Measurements from ENCODE around the gene GCFC2. TPM values are rescaled to one million over a fixed set of nuclear protein-coding genes. Genes with fewer than 3 reads are reported as not detected.

Gene GCFC2
- total RNA-seq, 2 donors from 2014 or later = 18.6 to 28.7 TPM

GRCh38 chr2:75633620-75634019 is 77.1 kb downstream of the GCFC2 start:
- no peaks in the 10 kb centered on the region for H3K36me3 Mint-ChIP-seq (ENCODE audit: low read depth)
- H3K9me3 Mint-ChIP-seq = no peaks in the 10 kb centered on the region
- TF ChIP-seq, protein P1, sequence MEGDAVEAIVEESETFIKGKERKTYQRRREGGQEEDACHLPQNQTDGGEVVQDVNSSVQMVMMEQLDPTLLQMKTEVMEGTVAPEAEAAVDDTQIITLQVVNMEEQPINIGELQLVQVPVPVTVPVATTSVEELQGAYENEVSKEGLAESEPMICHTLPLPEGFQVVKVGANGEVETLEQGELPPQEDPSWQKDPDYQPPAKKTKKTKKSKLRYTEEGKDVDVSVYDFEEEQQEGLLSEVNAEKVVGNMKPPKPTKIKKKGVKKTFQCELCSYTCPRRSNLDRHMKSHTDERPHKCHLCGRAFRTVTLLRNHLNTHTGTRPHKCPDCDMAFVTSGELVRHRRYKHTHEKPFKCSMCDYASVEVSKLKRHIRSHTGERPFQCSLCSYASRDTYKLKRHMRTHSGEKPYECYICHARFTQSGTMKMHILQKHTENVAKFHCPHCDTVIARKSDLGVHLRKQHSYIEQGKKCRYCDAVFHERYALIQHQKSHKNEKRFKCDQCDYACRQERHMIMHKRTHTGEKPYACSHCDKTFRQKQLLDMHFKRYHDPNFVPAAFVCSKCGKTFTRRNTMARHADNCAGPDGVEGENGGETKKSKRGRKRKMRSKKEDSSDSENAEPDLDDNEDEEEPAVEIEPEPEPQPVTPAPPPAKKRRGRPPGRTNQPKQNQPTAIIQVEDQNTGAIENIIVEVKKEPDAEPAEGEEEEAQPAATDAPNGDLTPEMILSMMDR (conservative IDR thresholded peaks at IDR 0.05) = no peak
- Histone ChIP-seq H3K27ac (ENCODE audit: low read depth, low read length) (no peak overlapping the region), H3K4me3 (ENCODE audit: low read length) (no peak overlapping the region), H3K27me3 (ENCODE audit: control insufficient read depth, insufficient read depth, low read length, poor library complexity, severe bottlenecking) (peaks cover 2% of the 10 kb centered on the region), H3K9ac (ENCODE audit: extremely low read depth, low read length, poor library complexity, severe bottlenecking) (no peak overlapping the region), H3K4me1 (ENCODE audit: control insufficient read depth, insufficient read depth, low read length) (peaks cover 4% of the 10 kb centered on the region), H3K36me3 (ENCODE audit: control insufficient read depth, insufficient read depth, low read length) (no peaks in the 10 kb centered on the region), H3K9me3 (ENCODE audit: control insufficient read depth, low read length) (no peaks in the 10 kb centered on the region)
- H3K4me1 Mint-ChIP-seq = peaks cover 10% of the 10 kb centered on the region
- no peaks in the 10 kb centered on the region for H3K27me3 Mint-ChIP-seq (ENCODE audit: insufficient read depth)
- WGBS, 2 experiments (ENCODE audit: insufficient coverage in 1 of 2, insufficient read length in 1 of 2) = 98 to 100% methylated on average over 1 to 3 of the region's 3 CpGs
- DNase-seq = no peak
- H3K4me3 Mint-ChIP-seq = no peak overlapping the region
- H3K27ac Mint-ChIP-seq = no peak overlapping the region

DNA sequence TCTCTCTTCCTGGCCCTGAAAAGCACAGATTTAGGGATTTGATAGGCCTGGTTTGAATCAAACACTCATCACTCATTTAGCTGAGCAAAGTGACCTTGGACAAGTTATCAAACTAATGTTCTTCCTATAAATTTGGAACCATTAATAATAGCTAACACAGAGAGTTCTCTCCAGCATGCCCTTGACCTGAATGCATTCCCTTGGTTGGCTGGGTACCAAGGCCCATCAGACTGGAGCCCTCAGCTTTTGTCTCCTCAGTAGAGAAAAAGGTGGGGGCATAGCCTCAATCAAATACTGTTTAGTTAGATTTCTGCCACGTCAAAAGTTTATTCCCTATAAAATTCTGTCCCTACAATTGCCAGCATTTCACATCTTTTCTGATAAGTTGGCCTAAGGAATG is 77.9 kb downstream of the GCFC2 start:
- Histone ChIP-seq H3K36me3 (ENCODE audit: control insufficient read depth, insufficient read depth, low read length) (no peaks in the 10 kb centered on the region), H3K9ac (ENCODE audit: extremely low read depth, low read length, poor library complexity, severe bottlenecking) (no peak overlapping the region), H3K4me3 (ENCODE audit: low read length) (no peak overlapping the region), H3K4me1 (ENCODE audit: control insufficient read depth, insufficient read depth, low read length) (peaks cover 4% of the 10 kb centered on the region), H3K9me3 (ENCODE audit: control insufficient read depth, low read length) (no peaks in the 10 kb centered on the region), H3K27me3 (ENCODE audit: control insufficient read depth, insufficient read depth, low read length, poor library complexity, severe bottlenecking) (no peaks in the 10 kb centered on the region), H3K27ac (ENCODE audit: low read depth, low read length) (no peak overlapping the region)
- no peak overlapping the region for H3K4me3 Mint-ChIP-seq
- no peaks in the 10 kb centered on the region for H3K27me3 Mint-ChIP-seq (ENCODE audit: insufficient read depth)
- 89% methylated on average over 1 of the region's 1 CpG; no CpG with 5 or more reads in 1 of the 2 experiments for WGBS, 2 experiments (ENCODE audit: insufficient coverage in 1 of 2, insufficient read length in 1 of 2)
- H3K9me3 Mint-ChIP-seq = no peaks in the 10 kb centered on the region
- DNase-seq = no peak
- peaks cover 10% of the 10 kb centered on the region for H3K4me1 Mint-ChIP-seq
- no peaks in the 10 kb centered on the region for H3K36me3 Mint-ChIP-seq (ENCODE audit: low read depth)
- no peak overlapping the region for H3K27ac Mint-ChIP-seq
- TF ChIP-seq, protein P1 (conservative IDR thresholded peaks at IDR 0.05) = no peak

DNA sequence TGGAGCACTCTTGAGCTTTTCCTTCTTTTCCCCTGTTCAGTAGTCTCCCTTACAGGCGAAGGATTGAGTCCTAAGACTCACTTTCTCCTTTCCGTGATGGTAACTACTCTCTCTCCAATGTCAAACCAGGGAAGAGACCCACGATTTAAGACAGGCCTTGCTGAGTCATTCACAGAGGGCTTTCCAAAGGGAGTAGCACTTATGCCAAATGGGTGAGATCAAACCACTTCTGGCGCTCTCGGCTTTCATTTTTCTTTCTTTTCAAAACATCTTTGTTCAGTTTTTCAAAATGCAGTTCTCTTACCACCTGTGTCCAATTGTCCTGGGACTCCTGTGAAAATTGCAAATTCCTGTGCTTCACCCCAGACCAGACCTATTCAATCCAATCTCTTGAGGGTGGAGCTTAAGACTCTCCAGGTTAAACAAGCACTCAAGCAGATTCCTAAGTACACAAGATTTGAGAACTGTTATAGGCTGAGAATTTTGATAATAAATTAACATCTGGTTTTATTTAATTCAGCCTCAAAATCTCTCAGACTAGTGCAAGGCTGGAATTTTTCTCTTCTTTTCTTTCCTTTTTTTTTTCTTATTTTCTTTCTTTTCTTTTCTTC is 78.5 kb downstream of the GCFC2 start:
- H3K4me1 Mint-ChIP-seq = peaks cover 8% of the 10 kb centered on the region
- H3K36me3 Mint-ChIP-seq (ENCODE audit: low read depth) = no peaks in the 10 kb centered on the region
- H3K4me3 ChIP-seq (ENCODE audit: low read length) = no peak overlapping the region
- TF ChIP-seq, protein P1 (conservative IDR thresholded peaks at IDR 0.05) = no peak
- no peaks in the 10 kb centered on the region for H3K27me3 Mint-ChIP-seq (ENCODE audit: insufficient read depth)
- peaks cover 4% of the 10 kb centered on the region for H3K4me1 ChIP-seq (ENCODE audit: control insufficient read depth, insufficient read depth, low read length)
- H3K9me3 ChIP-seq (ENCODE audit: control insufficient read depth, low read length) = no peaks in the 10 kb centered on the region
- no peaks in the 10 kb centered on the region for H3K36me3 ChIP-seq (ENCODE audit: control insufficient read depth, insufficient read depth, low read length)
- no peaks in the 10 kb centered on the region for H3K9me3 Mint-ChIP-seq
- no peaks in the 10 kb centered on the region for H3K27me3 ChIP-seq (ENCODE audit: control insufficient read depth, insufficient read depth, low read length, poor library complexity, severe bottlenecking)
- peak overlapping the region; percentile 15 for H3K27ac Mint-ChIP-seq
- no peak overlapping the region for H3K27ac ChIP-seq (ENCODE audit: low read depth, low read length)
- no peak for DNase-seq
- H3K4me3 Mint-ChIP-seq = no peak overlapping the region
- 68 to 88% methylated on average over 3 to 5 of the region's 5 CpGs for WGBS, 2 experiments (ENCODE audit: insufficient coverage in 1 of 2, insufficient read length in 1 of 2)
- no peak overlapping the region for H3K9ac ChIP-seq (ENCODE audit: extremely low read depth, low read length, poor library complexity, severe bottlenecking)
